GM18870 (cell line): Measurements from ENCODE around the gene CTNNA2.

Experiments used
- ATAC-seq: cut with Tn5 transposase; IDR thresholded peaks from one replicate; pipeline ENCODE4 v1.9.1; 2021; ENCODE audit warnings: moderate library complexity; ENCODE audit not compliant: unreplicated experiment

Gene CTNNA2

DNA sequence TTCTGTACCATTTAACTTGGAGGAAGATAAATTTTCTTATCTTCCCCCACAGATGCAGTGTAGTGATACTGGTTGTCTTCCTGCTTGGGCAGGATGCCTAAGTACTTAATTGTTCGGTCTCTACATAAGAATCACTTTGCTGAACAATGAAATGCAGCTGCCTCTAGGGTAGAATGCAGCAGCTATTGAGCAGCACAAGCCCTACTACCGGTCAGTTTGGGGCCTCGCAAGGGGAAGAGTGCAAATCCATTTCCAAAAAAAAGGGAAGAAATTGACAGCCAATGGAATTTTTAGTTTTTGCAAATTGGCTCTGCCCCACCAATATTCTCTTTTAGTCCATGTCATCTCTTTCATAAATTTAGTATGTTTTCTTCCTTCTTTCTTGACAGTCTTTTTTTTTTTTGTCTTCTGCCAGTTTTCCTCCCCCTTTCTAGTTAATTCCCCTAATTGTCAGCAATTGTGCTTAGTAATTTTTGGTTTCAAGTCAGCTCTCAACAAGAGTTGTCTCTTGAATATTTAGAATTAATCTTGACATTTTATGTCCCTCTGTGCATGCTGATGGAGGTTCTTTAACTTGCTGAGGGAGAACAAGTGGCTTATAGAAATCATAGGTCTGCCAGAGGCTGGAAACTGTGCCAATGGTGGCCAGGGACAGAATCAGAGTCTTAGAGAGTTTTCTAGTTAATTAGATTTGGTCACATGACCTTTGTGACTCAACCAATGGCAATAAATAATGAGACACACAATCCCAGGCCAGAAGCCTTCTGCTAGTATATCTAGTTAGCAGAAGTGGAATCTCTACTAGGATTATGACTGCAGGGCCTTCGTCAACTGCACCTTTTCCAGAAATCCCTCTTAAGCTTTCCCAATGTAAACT is 270.0 kb downstream of the CTNNA2 start:
- ATAC-seq: no peak

DNA sequence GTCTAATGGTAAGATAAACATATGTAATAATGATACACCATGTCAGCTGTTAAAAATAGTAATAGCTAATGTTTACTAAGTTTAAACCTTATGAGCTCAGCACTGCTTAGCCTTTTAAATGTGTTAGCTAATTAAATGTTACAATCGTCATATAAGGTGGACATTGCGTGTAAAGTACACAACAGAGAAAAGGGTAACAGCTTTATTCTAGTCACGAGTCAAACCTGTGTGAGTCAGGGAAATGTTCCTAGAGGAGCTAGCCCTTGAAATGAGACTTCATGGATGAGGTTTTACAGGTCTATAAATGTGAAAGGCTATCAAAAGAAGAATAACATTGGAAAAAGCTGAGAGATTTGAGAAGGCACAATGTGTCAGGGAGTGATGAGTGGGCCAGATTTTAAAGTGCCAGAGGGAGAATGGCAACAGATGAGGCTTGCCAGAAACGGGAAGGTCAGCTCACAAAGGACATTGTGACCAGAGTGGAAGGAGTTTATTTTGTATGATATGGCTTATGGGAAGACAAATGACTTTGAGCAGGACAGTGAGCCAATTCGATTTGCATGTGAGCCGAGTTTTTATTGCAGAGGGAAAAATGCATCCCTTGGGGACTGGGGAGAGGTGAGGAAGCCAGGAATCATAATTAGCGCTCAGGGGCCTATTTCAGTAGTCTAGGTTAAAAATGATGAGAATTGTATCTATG is 276.3 kb downstream of the CTNNA2 start:
- no peak for ATAC-seq

GRCh38 chr2:79789811-79790210 is 277.0 kb downstream of the CTNNA2 start:
- ATAC-seq: no peak

DNA sequence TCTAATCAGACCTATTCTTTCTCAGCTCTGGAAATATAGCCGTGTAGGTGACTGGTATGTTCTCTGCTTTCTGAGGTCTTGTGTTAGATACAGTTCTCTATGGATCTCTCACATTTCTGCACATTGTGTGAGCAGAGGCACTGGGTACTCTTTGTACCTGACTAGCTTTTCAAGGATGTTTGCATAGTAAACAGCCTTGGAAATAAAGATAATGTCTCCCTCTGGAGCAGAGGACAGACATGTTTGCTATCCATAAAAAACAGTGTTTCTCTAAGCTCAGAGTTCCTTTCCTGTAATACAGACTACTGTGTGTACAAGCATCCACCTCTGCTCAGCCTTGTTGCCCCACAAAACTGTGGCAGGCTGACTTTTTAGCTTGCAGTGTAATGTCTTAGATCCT is 279.2 kb downstream of the CTNNA2 start:
- no peak for ATAC-seq

GRCh38 chr2:79793006-79793405 is 280.2 kb downstream of the CTNNA2 start:
- ATAC-seq: no peak

GRCh38 chr2:79796641-79797040 is 283.8 kb downstream of the CTNNA2 start:
- ATAC-seq: no peak

GRCh38 chr2:79798776-79799175 is 285.9 kb downstream of the CTNNA2 start:
- no peak for ATAC-seq

- no peak for ATAC-seq
Measured at GRCh38 chr2:79799729-79800128, 286.9 kb downstream of the CTNNA2 start.

- ATAC-seq: no peak
Measured at GRCh38 chr2:79801082-79801481, 288.2 kb downstream of the CTNNA2 start.

GRCh38 chr2:79817288-79817687 is 304.4 kb downstream of the CTNNA2 start:
- no peak for ATAC-seq

GRCh38 chr2:79820281-79820680 is 307.4 kb downstream of the CTNNA2 start:
- no peak for ATAC-seq

GRCh38 chr2:79822136-79822535 is 309.3 kb downstream of the CTNNA2 start:
- no peak for ATAC-seq

DNA sequence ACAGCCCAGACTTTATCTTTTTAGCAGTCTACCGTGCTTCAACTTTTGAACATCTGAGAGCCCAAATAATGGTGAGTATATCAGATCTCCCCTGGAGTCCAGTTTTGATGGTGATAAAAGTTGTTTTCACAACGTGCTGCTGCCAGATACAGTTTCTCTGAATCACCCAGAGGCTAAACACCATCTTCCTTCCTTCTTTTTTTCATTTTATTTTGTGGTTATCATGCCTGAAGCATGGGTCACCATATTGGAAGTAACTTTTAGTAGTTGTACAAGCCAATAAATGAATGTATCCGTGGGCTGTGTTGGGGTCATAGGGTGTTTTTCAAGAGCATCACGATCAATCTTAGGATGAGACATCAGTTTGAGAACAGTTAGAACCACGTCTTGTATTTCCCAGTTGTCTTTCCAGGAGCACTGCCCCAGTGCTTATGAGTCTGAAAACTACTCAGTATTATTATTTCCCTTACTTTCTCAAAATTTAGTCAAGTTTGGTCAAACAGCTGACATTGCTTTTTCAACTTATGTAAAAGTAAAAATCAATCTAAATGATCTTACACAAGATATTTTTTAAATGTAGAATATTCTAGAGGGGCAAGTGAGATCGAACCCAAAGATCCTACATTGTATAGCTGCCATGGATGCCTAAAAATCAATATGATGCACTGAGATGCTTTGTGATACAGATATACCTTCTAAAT is 311.4 kb downstream of the CTNNA2 start:
- no peak for ATAC-seq

DNA sequence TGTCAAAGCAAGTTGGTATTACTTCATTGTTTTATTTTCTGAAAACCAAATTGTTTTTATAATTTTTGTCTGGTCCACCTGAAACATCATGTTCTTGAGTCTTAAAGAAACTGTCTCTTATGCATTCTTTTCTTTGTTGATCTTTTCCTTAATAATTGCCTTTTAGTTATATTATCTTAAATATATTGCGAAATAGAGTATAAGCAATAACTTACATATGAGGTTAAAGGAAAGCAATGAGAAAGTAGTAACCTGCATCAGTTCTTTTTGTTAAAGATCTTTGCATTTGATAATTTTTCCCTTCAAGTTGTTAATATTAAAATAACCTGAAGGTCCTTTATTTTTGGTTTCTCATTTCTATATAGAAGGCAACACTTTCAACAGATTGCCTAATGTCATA is 315.0 kb downstream of the CTNNA2 start:
- no peak for ATAC-seq

DNA sequence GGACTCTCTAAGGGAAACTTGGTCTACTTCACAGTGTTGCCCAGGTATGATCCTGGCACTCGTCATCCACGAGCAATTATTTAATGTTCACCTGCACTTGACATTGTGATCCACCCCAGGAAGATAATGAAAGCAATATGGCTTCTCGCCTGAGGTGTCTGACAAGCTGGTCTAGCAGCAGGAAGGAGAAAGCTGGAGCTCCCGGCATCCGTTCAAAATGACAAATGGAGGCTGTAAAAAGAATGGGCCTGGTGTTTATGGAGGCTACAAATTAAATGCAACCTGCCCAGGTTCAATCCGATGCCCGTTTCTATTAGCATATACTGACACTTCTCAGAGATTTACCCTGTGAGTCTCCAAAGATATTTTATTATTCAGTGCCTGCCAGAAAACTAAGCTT is 317.6 kb downstream of the CTNNA2 start:
- ATAC-seq: no peak

DNA sequence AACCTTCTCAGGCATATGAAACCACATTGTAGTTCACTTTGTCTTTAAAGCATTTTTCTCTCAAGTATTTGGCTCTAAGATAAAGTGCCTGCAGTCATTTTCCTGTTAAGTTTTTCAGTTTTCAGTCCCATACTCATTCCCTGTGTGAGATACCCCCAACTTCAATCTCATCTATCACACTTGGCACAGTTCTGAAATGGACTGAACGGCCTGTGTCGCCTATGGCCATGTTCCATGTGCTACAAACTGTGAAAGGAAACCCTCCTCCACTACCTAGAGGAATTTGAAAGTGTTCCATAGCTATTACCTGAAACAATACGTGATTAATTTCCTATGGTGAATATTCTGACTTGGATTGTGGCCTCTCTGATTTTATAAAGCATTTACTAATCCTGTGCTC is 319.1 kb downstream of the CTNNA2 start:
- ATAC-seq: no peak

GRCh38 chr2:79832511-79833234 is 319.8 kb downstream of the CTNNA2 start:
- ATAC-seq: no peak

DNA sequence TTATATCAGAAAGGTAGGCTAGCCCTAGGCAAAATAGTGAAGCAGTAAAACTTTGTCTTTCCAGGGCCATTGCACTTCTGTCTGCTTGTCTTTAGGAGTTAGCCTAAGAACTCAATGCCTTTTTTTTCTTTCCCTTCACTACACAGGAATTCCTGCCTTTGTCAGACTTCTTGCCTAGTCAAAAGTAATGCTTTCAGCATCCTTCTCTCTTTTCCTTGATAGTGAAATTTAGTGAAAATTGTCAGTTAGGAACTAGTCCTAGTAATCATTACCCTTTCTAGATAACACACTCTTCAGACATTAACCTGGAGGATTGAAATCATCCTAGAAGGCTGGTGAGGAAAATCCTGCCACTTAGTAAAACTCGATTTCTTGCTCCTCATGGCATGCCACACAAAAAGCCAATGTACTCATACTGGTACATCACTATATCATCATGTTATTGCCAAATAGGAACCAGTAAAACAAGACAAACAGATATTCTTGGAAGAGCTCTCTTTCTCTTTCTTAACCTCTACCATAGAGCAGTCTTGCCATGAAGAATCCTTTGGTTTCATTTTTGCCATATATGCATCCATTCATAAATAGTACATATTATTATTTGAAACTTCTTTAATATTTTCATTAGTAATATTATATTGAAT is 320.5 kb downstream of the CTNNA2 start:
- no peak for ATAC-seq

GRCh38 chr2:79835911-79836310 is 323.1 kb downstream of the CTNNA2 start:
- ATAC-seq: no peak

DNA sequence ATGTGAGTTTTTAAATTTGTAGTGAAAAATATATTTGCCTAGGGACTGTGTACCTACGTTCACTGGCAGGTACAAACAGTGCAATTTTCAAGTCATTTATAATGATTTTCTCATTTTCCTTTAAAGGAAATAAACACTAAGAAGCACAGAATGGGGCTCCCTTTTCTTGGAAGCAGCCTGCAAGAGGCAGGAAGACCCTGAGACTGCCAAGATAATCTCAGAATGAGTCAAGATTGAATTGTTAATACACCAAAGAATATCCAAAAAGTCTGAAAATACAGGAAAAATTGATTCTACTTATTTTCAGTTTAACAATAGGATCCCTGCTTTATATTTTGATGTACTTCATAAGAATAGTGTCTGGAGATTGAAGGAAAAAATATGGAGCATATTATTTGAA is 331.2 kb downstream of the CTNNA2 start:
- no peak for ATAC-seq

DNA sequence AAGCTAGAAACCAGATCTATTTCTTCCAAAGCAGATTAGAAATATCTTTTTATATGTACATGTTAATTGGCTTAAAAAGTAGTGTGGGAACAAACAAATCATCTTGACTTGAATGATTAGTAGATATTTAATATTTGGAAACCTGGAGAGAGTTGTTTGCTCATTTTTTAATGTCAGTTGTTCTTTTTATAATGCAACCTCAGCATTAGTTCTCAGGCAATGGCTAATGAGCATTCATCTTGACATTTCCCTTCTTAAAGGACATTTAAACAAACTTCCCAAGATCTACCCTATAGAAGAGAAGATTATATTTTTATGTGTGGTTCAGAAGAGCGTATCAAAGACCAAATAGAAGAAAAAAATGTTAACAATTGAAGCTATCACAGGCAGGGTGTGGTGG is 334.0 kb downstream of the CTNNA2 start:
- ATAC-seq: no peak
